Hindlimb muscle (tissue), 1 donor: Measurements from ENCODE around the gene ALLC. TPM values are rescaled to one million over a fixed set of nuclear protein-coding genes. Genes with fewer than 3 reads are reported as not detected.
"Not testable (repeated sequence)": the region's sequence is repeated elsewhere in the genome, so short reads cannot be mapped to it uniquely, and the experiment has no call there.

Source experiments
- DNase-seq: peaks from one replicate; pipeline ENCODE4 v3.0.0-alpha.2; 2013
- polyA plus RNA-seq: library from polyadenylated mRNA; unstranded; fragments of 120-200 nt; gene quantifications from one replicate; pipeline ENCODE4 v1.2.1, GENCODE V29; 2013; ENCODE audit not compliant: insufficient read length

ALLC gene
- polyA plus RNA-seq, 1 donor = not detected

DNA sequence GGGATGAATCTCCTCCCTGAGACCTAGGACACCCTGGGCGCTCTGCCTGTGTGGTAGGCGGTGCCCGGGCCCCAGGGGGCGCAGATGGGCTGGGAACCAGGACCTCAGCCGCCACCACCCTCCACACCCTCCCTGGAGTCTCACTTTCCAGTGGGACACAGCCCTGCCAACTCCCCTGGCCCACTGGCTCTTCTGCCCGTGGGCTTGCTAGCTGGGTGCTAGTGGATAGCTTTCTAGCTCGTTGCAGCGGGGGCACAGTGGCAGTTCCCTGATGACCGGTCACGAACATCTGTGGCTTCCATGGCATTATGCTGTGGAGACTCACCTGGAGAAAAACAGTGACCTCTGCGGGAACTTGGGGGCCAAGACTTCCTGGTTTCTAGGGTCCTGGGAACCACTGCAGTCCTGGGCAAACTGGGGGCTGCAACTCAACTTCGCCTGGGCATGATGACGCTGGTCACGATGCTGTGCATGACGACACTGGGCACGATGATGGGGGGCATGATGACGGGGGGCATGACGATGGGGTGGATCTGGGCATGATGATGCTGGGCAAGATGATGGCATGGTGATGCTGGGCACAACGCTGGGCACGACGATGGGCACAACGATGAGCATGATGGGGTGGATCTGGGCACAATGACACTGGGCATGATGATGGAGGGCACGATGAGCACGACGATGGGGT is 31.0 kb upstream of the ALLC start:
- DNase-seq = no peak

GRCh38 chr2:3627500-3628100 is 30.4 kb upstream of the ALLC start:
- DNase-seq = no peak

GRCh38 chr2:3628241-3628679 is 29.7 kb upstream of the ALLC start:
- no peak for DNase-seq

- DNase-seq = no peak
Measured at GRCh38 chr2:3628800-3629199, 29.2 kb upstream of the ALLC start.

DNA sequence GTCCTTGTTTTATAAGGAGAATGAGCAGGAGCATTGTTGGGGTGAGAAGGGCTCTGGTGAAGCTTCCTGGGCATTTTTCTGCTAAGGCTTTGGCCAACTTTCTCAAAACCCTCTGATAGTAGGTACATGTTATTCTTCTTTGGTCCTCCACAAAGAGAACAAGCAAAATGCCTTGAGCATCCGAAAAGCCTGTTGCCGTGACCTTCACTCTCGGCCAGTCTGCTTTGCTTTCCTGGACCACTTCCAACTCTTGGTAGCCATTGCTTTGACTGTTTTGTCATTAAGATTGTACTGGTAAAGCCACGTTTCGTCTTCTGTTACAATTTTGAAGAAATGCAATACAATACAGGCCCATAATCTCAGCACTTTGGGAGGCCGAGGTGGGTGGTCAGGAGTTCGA is 27.4 kb upstream of the ALLC start:
- DNase-seq = no peak

GRCh38 chr2:3631161-3631850 is 26.7 kb upstream of the ALLC start:
- no peak for DNase-seq

DNA sequence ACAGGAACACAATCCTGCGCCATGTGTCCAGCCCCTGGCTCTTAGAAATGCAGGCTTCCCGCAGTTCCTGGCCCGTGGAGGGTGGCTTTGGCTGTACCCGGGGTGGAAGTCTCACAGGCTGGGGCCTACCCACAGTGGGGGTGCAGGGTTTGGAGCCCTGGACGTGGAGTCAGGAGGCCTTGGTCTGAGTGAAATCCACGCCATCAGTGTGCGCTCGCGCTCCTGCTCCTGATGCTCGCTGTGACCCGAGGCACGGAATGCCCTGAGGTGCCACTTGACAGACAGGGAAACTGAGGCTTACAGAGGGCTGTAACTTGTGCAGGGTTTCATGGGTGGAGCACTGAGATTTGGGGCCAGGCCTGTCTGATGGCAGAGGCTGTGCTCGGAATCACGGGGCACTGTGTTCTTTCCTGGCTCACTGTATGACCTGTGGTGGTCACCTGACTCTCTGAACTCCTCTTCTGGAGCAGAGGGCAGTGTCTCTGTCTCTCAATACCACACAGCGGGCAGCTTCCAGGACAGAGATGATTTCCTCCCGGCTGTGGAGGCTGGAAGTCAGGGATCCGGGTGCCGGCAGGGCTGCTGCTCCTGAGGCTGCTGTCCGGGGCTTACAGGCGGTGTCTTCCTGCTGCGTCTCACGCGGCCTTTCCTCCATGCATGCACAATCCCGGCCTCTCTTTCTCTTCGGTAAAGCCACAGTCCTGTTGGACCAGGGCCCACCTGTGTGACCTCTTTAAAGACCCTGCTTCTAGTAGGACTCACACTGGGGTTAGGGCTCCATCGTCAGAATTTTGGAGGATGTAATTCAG is 25.9 kb upstream of the ALLC start:
- no peak for DNase-seq

DNA sequence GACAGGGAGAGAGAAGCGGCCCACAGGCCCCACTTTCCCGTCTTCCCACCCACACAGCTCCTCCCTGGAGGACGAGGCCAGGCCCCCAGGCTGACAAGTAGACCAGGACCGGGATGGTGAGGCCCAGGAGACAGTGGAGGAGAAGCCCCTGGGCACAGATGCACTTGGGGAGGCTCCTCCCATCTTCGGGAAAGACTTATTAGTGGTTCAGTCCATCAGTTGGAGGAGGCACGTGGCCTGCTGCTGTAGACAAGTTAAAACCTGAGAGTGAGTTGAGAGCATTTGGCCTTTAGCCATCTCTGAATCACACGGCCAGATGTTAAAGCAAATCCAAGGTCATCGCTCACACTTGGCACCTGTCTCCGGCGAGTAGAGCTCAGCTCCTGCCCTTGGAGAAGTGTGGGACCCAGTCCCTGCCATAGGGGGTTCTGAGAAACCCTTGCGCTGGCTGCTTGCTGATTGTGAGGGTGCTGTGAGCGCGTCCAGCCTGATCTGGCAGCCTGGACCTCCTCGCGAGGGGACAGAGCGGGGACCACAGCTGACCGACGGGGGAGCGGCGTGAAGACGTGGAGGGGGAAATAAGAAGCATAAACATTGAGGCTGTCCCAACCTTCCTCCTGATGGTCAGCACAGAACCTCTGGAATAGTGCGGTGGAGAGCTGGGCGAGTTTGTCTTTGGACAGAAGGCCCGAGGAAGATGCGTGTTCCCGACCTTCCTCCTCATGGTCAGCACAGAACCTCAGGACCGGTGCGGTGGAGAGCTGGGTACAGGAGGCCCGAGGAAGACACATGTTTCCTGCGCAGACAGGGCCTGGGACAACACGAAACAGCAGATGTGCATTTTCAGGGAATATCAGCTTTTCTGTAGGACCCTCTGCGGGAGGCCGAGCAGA is 24.7 kb upstream of the ALLC start:
- peak; percentile 35 for DNase-seq

DNA sequence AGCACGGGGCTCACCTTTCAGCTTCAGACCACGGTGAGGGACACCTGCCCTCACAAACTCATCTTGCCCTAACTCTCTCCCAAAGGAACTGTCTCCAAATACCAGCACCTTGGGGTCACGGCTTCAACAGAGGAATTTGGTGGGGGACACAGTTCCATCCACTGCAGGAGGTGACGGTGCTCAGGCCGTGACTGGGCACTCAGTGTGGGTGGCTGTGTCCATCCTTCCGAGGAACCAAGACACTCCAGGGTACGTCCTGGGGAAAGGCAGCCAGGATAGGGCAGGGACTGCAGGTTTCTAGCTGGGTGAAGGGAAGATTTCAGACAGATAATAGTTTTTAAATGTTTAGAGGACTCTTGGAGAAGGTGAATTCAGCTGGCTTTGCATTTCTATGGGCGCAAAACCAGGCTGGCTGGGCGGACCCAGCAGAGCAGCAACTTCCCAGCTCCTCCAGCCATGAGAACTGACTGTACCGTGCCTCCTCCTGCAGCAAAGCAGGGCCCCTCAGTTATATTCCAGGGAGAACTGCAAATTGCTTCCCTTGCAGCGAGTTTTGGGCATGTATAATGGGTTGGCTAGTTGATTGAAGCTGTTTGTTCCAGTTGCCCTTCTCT is 23.9 kb upstream of the ALLC start:
- no peak for DNase-seq

DNA sequence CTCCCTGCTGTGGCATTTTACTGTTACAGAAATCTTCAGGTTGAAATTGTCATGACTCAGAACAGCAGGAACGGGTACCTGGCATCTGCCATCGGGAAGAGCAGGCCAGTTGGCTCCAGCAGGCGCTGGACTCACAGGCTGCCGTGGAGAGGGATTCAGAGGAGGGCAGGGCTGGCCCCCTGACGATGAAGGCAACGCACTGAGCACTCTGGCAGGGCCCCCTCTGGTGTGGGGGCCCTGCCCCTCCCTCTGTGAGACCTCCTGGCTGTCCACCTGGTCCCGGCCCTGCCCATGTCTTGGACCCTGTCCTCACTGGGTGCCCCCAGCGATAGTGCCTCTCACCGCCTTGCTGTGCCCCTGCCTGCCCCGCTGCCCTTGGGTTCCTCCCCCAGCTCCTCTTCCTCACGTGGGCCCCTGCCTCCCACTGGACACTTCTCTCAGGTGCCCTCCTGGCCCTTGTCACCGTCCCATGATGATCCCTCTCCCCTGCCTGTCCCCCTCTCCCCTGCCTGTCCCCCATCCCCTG is 23.3 kb upstream of the ALLC start:
- DNase-seq = no peak

DNA sequence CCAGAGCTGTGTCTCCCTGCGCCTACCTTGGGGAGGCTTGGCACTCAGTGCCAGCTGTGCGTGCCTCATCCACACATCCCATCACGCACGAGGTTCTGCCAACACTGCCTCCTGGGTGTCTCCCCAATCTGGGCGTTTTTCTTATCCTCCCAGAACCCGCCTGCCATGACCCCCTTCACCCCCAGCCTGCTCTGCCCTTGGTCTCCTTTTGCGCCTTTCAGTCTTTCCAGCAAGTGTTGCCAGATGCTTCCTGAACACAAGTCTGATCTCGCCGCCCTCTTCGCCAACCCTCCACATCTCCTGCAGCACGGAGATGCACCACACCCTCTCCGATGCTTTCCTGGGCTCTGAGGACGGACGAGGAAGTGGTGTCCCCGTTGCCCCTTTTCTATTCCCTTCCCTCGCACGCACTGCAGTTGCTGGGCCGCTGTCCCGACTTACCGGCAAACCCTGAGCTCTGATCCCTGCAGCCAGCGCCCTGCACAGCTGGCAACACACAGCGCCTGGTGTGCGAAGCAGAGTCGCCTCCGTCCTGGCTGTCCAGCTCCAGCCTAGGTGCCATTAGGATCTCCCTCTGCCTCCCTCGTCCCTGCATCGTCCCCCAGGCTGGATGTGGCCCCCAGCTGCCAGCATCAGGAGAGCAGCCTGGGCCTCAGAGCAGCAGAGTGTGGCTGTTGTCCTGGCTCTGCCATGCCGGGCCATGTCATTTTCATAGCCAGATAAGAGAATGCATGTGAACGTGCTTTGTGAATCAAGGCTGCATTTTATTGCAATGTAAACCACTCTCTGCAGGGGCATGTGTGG is 22.6 kb upstream of the ALLC start:
- no peak for DNase-seq

GRCh38 chr2:3635975-3636327 is 22.0 kb upstream of the ALLC start:
- DNase-seq = not testable (repeated sequence)

- no peak for DNase-seq
Measured at GRCh38 chr2:3636586-3637310, 21.3 kb upstream of the ALLC start.

- no peak for DNase-seq
Measured at GRCh38 chr2:3637311-3637675, 20.7 kb upstream of the ALLC start.

DNA sequence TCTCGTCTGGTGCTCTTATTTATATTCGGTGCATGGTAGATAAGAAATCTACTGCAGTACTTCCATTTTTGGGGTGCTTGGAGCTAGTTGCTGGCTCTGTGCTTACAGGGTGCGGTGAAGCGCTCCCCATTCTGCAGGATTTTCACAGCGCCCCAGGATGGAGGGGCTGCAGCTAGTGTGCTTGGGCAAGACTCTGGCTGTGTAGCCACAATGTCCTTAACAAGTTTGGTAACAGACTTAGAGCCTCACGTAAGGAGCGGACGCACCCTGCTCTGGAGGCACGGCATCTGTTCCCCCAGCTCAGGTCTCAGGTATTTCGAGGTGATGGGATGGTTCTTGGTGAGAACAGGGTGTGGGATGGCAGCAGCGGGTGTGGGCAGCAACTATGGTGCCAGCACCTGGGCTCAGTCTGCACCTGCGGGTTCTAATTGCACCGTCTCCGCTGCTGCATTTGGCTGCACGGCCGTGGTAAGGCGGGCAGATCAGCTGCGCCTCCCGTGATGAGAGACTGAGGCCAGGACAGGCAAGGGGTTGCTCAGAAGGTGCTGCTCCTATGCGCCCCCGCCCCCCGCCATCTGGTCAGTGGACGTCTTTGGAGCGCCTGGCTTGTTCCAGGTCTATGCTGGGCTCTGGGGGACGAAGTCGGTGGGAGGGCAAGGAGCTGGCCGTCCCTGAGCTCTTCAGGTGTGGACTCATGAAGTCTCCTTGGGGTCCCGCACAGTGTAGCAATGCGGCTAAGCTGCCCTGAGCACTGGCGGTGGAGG is 20.1 kb upstream of the ALLC start:
- no peak for DNase-seq

- DNase-seq = no peak
Measured at GRCh38 chr2:3638456-3638810, 19.6 kb upstream of the ALLC start.

GRCh38 chr2:3639015-3639630 is 18.9 kb upstream of the ALLC start:
- DNase-seq = no peak

DNA sequence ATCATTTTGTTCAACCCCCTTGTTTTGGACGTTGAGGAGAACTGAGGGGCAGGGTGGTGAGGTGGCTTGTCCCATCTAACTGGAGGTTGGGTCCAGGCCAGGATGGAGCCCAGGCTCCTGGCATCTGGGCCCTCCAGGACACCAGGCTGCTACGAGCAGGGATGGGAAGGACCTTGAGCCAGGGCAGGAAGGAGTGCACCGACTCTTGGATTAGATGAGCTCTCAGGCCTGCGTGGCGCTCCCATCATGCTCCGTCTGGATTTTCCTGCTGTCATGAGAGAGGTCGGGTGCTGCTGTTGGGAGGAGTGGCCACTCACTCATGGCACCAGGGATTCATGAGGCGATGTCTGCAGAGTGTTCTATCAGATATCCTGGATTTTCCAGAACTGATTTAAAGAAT is 18.3 kb upstream of the ALLC start:
- DNase-seq = no peak

- no peak for DNase-seq
Measured at GRCh38 chr2:3641181-3641580, 16.8 kb upstream of the ALLC start.
